ENCODE results near the gene PRSS27. TPM values are rescaled to one million over a fixed set of nuclear protein-coding genes. Genes with fewer than 3 reads are reported as not detected.

PRSS27 gene
- polyA plus RNA-seq, 1 donor = 1.3 TPM

DNA sequence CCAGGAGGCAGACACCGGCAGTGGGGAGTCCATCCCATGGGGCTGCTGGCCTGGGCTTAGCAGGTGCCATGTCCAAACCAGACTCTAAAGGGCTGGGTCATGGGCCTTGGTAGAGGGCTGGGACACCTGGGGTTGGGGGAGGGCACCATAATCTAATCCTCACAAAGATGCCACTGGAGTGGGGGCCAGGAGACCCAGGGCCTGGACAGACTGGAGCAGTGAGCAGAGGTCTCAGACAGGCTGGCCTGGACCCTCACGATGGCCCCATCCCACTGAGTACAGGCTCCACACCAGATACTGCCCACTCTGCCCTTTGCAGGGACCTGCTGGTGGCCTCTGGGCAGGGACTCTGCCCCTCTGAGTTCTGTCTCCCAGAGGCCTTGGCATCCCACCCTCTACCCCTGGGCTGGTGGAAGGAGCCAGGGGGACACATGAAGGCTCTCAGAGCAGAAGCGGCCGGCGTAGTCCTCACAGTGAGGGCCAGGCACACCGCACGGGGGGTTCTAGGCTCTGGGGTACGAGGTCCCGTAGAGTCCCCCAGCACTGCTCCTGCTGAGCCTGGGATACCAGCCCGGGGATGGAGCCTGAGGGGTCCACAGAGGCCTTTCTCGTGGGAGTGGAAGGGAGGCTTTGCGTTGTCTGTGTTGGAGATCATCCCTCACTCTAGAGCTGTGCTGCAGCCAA lies 22.4 kb upstream of the PRSS27 start:
- Histone ChIP-seq H3K4me1 (ENCODE audit: control insufficient read depth, insufficient read depth, low read length) (peaks cover 12% of the 10 kb centered on the region), H3K27me3 (ENCODE audit: control insufficient read depth, insufficient read depth, low read length) (no peaks in the 10 kb centered on the region), H3K36me3 (ENCODE audit: control insufficient read depth, insufficient read depth, low read length) (no peaks in the 10 kb centered on the region), H3K4me3 (ENCODE audit: low read length) (no peak overlapping the region), H3K27ac (ENCODE audit: low read length) (no peak overlapping the region), H3K9me3 (ENCODE audit: control insufficient read depth, low read depth, low read length) (no peaks in the 10 kb centered on the region)
- DNase-seq = no peak
- WGBS (ENCODE audit: insufficient coverage, low lambda C conversion rate) = no CpG with 5 or more reads among the region's 12 CpGs

DNA sequence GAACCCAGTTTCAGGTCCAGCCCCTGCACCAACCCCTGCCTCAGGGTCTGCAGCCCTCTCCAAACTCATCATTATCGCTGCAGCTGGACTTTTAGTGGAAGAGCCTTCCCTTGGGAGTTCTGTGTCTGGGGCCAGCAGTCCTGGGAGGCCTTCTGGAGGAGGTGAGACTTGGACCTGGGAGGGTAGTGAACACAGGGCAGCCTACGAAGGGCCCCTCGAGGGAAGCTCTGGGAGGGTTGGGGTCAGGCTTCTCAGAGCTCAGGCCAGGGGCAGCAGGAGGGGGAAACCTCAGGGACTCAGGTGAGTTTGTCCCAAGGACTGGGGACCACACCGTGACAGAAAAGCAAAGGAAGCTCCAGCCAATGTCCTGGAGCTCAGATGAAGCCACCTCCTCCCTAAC lies 21.1 kb upstream of the PRSS27 start:
- WGBS (ENCODE audit: insufficient coverage, low lambda C conversion rate) = no CpG with 5 or more reads among the region's 4 CpGs
- no peak overlapping the region for H3K4me3 ChIP-seq (ENCODE audit: low read length)
- peaks cover 12% of the 10 kb centered on the region for H3K4me1 ChIP-seq (ENCODE audit: control insufficient read depth, insufficient read depth, low read length)
- DNase-seq = no peak
- H3K27ac ChIP-seq (ENCODE audit: low read length) = no peak overlapping the region
- H3K36me3 ChIP-seq (ENCODE audit: control insufficient read depth, insufficient read depth, low read length) = no peaks in the 10 kb centered on the region
- no peaks in the 10 kb centered on the region for H3K27me3 ChIP-seq (ENCODE audit: control insufficient read depth, insufficient read depth, low read length)
- H3K9me3 ChIP-seq (ENCODE audit: control insufficient read depth, low read depth, low read length) = no peaks in the 10 kb centered on the region

DNA sequence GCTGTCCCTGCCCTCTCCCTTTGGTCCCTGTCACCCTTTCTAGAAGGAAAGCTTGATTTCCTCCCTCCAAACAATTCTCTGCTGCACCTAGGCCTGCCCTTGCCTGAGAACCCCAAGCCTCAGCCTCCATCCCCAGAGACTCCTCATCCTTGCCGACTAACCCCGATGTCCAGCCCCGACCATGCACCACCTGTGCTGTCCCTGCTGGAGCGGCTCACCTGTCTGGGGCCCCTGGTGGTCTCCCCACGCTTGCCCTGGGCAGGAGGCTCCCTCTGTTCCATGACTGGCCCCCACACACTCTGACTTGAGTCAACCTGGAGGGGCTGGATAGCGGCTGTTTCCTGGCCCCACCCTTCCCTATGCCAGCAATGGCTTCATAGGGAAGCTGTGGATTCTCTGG lies 20.5 kb upstream of the PRSS27 start:
- Histone ChIP-seq H3K4me3 (ENCODE audit: low read length) (no peak overlapping the region), H3K4me1 (ENCODE audit: control insufficient read depth, insufficient read depth, low read length) (peaks cover 12% of the 10 kb centered on the region), H3K9me3 (ENCODE audit: control insufficient read depth, low read depth, low read length) (no peaks in the 10 kb centered on the region), H3K27me3 (ENCODE audit: control insufficient read depth, insufficient read depth, low read length) (no peaks in the 10 kb centered on the region), H3K27ac (ENCODE audit: low read length) (no peak overlapping the region), H3K36me3 (ENCODE audit: control insufficient read depth, insufficient read depth, low read length) (no peaks in the 10 kb centered on the region)
- no CpG with 5 or more reads among the region's 6 CpGs for WGBS (ENCODE audit: insufficient coverage, low lambda C conversion rate)
- no peak for DNase-seq

DNA sequence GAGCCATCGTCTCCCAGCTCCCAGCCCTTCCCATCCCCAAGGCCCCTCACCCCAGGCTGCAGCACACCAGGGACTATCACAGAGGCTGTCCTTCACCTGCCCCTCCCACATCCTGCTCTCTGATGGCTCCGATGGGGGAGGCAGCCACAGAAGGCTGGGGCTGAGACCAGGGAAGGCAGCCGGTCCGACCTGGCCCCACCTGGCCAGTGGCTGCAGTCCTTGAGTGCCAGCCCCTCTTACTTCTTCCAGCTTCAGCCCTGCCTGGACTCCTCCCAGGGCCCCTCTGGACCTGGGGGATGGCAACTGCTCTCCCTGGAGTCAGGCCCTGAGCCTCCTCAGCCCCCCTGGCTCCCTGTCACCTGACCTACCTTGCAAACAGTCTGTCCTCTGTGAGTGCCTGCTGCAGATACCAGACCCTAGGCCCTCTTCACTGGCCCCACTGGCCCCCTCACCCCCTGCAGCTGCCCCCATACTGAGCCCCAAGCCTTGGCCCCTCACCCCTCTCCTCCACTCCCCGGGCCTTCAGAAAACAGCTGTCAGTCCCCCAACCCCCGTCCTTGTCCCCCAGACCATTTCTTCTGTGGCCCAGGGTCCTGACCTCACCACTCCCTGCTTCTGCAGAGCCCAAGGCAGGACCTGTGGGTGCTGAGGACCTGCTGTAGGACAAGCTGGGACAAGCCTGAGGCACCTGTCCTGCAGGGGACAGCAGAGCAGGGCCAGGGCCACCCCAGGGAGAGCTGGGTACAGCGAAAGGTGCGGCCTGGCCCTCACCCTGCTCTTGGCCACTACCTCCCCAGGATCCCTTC lies 19.8 kb upstream of the PRSS27 start:
- no peaks in the 10 kb centered on the region for H3K36me3 ChIP-seq (ENCODE audit: control insufficient read depth, insufficient read depth, low read length)
- no peak for DNase-seq
- H3K9me3 ChIP-seq (ENCODE audit: control insufficient read depth, low read depth, low read length) = no peaks in the 10 kb centered on the region
- H3K4me1 ChIP-seq (ENCODE audit: control insufficient read depth, insufficient read depth, low read length) = peaks cover 12% of the 10 kb centered on the region
- no peak overlapping the region for H3K4me3 ChIP-seq (ENCODE audit: low read length)
- no CpG with 5 or more reads among the region's 8 CpGs for WGBS (ENCODE audit: insufficient coverage, low lambda C conversion rate)
- H3K27me3 ChIP-seq (ENCODE audit: control insufficient read depth, insufficient read depth, low read length) = no peaks in the 10 kb centered on the region
- H3K27ac ChIP-seq (ENCODE audit: low read length) = no peak overlapping the region

DNA sequence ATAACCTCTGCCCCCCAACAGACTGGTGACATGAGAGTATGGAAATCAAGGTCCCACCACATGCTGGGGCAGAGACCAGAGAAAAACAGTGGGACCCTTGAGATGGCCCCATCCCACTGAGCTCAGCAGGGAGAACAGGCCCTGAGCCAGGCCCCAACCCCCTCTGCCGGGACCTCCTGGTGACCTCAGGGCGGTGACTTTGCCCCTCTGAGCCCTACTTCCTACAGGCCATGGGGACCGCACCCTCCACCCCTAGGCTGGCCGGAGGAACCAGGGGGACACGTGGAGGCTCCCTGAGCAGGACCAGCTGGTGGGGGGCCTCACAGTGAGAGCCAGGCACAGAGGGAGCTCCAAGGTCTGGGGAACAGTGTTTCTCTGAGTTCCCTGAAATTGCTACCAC lies 18.6 kb upstream of the PRSS27 start:
- no CpG with 5 or more reads among the region's 5 CpGs for WGBS (ENCODE audit: insufficient coverage, low lambda C conversion rate)
- DNase-seq = no peak
- peaks cover 12% of the 10 kb centered on the region for H3K4me1 ChIP-seq (ENCODE audit: control insufficient read depth, insufficient read depth, low read length)
- no peaks in the 10 kb centered on the region for H3K9me3 ChIP-seq (ENCODE audit: control insufficient read depth, low read depth, low read length)
- no peak overlapping the region for H3K27ac ChIP-seq (ENCODE audit: low read length)
- no peaks in the 10 kb centered on the region for H3K36me3 ChIP-seq (ENCODE audit: control insufficient read depth, insufficient read depth, low read length)
- H3K27me3 ChIP-seq (ENCODE audit: control insufficient read depth, insufficient read depth, low read length) = no peaks in the 10 kb centered on the region
- H3K4me3 ChIP-seq (ENCODE audit: low read length) = no peak overlapping the region

DNA sequence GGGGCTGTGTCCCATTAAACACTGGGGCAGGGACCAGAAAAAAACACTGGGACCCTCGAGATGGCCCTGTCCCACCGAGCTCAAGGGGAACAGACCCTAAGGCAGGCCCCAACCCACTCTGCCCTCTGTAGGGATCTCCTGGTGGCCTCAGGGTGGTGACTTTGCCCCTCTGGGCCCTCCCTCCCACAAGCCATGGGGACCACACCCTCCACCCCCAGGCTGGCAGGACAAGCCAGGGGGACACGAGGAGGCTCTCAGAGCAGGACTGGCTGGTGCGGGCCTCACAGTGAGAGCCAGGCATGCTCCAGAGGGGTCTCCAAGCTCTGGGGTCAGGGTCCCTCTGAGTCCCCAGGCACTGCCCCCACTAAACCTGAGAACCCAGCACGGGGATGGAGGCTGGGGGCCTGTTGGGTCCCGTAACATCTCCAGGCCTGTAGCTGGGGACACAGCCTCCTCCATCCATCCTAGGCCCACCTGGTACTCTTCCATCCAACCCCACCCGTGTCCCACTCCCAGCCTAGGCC lies 17.9 kb upstream of the PRSS27 start:
- no peak overlapping the region for H3K4me3 ChIP-seq (ENCODE audit: low read length)
- peaks cover 12% of the 10 kb centered on the region for H3K4me1 ChIP-seq (ENCODE audit: control insufficient read depth, insufficient read depth, low read length)
- H3K27ac ChIP-seq (ENCODE audit: low read length) = no peak overlapping the region
- H3K9me3 ChIP-seq (ENCODE audit: control insufficient read depth, low read depth, low read length) = no peaks in the 10 kb centered on the region
- no peaks in the 10 kb centered on the region for H3K36me3 ChIP-seq (ENCODE audit: control insufficient read depth, insufficient read depth, low read length)
- DNase-seq = no peak
- no peaks in the 10 kb centered on the region for H3K27me3 ChIP-seq (ENCODE audit: control insufficient read depth, insufficient read depth, low read length)
- WGBS (ENCODE audit: insufficient coverage, low lambda C conversion rate) = no CpG with 5 or more reads among the region's 7 CpGs

DNA sequence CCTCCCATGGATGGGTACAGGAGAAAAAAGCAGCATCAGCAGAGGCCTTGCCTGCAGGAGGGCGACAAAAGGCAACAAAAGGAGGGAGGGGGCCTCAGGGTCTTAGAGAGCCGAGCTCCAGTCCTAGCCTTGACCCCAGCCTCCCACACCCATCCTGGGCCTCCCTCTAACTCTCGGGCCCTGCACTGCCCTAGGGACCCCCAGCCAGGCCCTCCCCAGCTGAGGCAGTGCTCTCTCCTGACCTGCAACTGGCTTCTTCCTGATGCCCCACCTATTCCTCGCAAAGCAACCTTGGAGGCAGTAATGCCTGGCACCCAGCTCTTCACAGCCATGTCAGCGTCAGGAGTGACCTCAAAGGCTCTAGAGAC lies 17.2 kb upstream of the PRSS27 start:
- Histone ChIP-seq H3K36me3 (ENCODE audit: control insufficient read depth, insufficient read depth, low read length) (no peaks in the 10 kb centered on the region), H3K4me3 (ENCODE audit: low read length) (no peak overlapping the region), H3K9me3 (ENCODE audit: control insufficient read depth, low read depth, low read length) (no peaks in the 10 kb centered on the region), H3K27me3 (ENCODE audit: control insufficient read depth, insufficient read depth, low read length) (no peaks in the 10 kb centered on the region), H3K27ac (ENCODE audit: low read length) (no peak overlapping the region), H3K4me1 (ENCODE audit: control insufficient read depth, insufficient read depth, low read length) (peaks cover 12% of the 10 kb centered on the region)
- DNase-seq = no peak
- WGBS (ENCODE audit: insufficient coverage, low lambda C conversion rate) = no CpG with 5 or more reads among the region's 5 CpGs

DNA sequence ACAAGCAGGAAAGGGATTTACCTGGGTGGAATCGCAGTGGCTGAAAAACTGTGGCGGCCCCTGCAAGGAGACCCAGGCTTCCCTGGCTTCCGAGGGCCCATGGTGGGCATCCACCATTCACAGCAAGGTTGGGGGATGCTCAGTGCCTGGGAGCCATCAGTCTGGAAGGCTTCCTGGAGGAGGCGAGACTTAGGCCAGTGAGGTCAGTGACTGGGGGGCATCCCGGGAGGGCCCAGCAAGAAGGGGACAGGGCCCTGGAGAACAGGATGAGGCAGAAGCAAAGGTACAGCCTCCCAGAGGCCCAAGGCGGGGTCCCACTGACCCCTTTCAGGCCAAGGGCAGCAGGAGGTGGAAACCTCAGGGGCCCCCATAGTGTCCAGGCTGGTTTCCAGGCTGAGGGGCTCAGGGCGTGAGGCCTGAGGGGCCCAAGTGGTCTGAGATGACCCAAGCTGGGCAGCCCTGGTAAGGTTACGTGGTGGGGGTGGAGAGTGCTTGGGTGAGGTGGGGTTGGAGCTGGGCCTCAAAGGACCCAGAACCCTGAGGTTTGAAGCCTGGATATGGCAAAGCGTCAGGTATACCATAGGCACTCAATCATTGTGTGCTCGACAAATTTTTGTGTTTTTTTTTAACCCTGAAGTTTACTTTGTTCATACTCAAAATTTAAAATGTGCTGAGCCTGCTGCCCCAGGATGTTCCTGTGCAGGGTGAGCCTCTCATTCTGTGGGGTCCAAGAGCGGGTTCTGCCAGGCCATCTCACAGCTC lies 16.6 kb upstream of the PRSS27 start:
- Histone ChIP-seq H3K9me3 (ENCODE audit: control insufficient read depth, low read depth, low read length) (no peaks in the 10 kb centered on the region), H3K4me1 (ENCODE audit: control insufficient read depth, insufficient read depth, low read length) (peaks cover 12% of the 10 kb centered on the region), H3K4me3 (ENCODE audit: low read length) (no peak overlapping the region), H3K27ac (ENCODE audit: low read length) (no peak overlapping the region), H3K27me3 (ENCODE audit: control insufficient read depth, insufficient read depth, low read length) (no peaks in the 10 kb centered on the region), H3K36me3 (ENCODE audit: control insufficient read depth, insufficient read depth, low read length) (no peaks in the 10 kb centered on the region)
- no peak for DNase-seq
- WGBS (ENCODE audit: insufficient coverage, low lambda C conversion rate) = no CpG with 5 or more reads among the region's 11 CpGs

DNA sequence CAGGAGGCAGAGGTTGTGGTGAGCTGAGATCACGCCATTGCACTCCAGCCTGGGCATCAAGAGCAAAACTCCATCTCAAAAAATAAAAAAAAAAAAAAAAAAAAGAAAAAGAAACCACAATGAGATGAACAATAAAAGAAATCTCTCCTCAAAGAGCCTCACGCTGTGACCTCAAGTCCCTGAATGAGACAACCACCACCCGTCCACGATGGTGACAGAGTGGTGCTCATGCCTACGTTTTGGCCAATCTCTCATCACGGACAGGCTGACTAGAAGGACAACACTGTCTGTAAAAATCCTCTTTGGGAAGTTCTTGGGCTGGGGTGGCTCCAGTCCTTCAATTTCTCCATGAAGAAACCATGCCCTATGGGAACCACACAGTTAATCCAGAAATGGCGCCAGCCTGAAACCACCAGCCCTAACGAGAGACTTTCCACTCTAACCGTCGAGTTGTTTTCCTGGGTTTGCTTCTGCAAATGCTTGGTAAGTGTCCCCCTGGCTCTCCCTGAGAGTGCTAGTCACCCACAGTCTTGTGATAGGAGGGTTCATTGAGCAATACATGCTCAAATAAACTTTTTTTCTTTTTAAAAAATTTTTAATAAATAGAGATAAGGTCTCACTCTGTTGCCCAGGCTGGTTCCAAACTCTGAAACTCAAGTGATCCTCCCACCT lies 15.0 kb upstream of the PRSS27 start:
- WGBS (ENCODE audit: insufficient coverage, low lambda C conversion rate) = no CpG with 5 or more reads among the region's 10 CpGs
- H3K4me3 ChIP-seq (ENCODE audit: low read length) = no peak overlapping the region

DNA sequence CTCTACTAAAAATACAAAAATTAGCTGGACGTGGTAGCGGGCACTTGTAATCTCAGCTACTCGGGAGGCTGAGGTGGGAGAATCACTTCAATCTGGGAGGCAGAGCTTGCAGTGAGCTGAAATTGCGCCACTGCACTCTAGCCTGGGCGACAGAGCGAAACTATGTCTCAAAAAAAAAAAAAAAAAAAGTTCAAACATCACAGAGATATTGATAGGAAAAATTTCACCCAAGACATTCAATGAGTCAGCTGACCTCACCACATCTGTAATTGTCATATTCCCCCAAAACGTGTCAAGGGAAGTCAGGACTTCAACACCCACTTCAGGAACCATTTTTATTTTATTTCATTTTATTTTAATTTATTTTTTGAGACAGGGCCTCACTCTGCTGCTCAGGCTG lies 8.0 kb upstream of the PRSS27 start:
- peaks cover 5% of the 10 kb centered on the region for H3K27me3 ChIP-seq (ENCODE audit: control insufficient read depth, insufficient read depth, low read length)
- no peaks in the 10 kb centered on the region for H3K36me3 ChIP-seq (ENCODE audit: control insufficient read depth, insufficient read depth, low read length)
- no peaks in the 10 kb centered on the region for H3K9me3 ChIP-seq (ENCODE audit: control insufficient read depth, low read depth, low read length)
- WGBS (ENCODE audit: insufficient coverage, low lambda C conversion rate) = 80% methylated on average over 1 of the region's 7 CpGs
- no peak overlapping the region for H3K27ac ChIP-seq (ENCODE audit: low read length)
- no peaks in the 10 kb centered on the region for H3K4me1 ChIP-seq (ENCODE audit: control insufficient read depth, insufficient read depth, low read length)
- DNase-seq = no peak
- no peak overlapping the region for H3K4me3 ChIP-seq (ENCODE audit: low read length)

More for the DNA sequence above, 15.0 kb upstream of the PRSS27 start:
- no peaks in the 10 kb centered on the region for H3K27me3 ChIP-seq (ENCODE audit: control insufficient read depth, insufficient read depth, low read length)
- no peaks in the 10 kb centered on the region for H3K36me3 ChIP-seq (ENCODE audit: control insufficient read depth, insufficient read depth, low read length)
- H3K27ac ChIP-seq (ENCODE audit: low read length) = no peak overlapping the region
- no peak for DNase-seq
- peaks cover 12% of the 10 kb centered on the region for H3K4me1 ChIP-seq (ENCODE audit: control insufficient read depth, insufficient read depth, low read length)
- no peaks in the 10 kb centered on the region for H3K9me3 ChIP-seq (ENCODE audit: control insufficient read depth, low read depth, low read length)
